K562 (cell line): ENCODE measurements around the gene TMEM14C. TPM values are rescaled to one million over a fixed set of nuclear protein-coding genes. Genes with fewer than 3 reads are reported as not detected.

Experiments
- CREB5 ChIP-seq: fragments of 250-450 bp; sonication (Bioruptor Pico); IDR thresholded peaks from 2 replicates; pipeline ENCODE4 v1.5.0; 2020; ENCODE audit warnings: mild to moderate bottlenecking
- ESRRA ChIP-seq: fragments of 450-650 bp; IDR thresholded peaks from 2 replicates; pipeline ENCODE4 v1.6.1; 2014; ENCODE audit warnings: low read depth, mild to moderate bottlenecking, moderate library complexity, borderline replicate concordance
- FIP1L1 ChIP-seq: fragments of 200-400 bp; formaldehyde crosslinking; IDR thresholded peaks from 2 replicates; pipeline ENCODE4 v1.6.1; 2018; ENCODE audit warnings: mild to moderate bottlenecking, low read depth, low read length; ENCODE audit not compliant: poor library complexity, severe bottlenecking
- FOXJ2 ChIP-seq: fragments of 200-800 bp; sonication (Bioruptor generic); IDR thresholded peaks from 2 replicates; pipeline ENCODE4 v1.6.1; 2016; ENCODE audit warnings: missing genetic modification characterization, missing compliant biosample characterization
- HDAC1 ChIP-seq, 2 experiments: fragments of 450-650 bp; IDR thresholded peaks; 2 replicates each; pipeline ENCODE4 v1.6.1; 2016 to 2017; ENCODE audit warnings: inconsistent platforms in 1 of 2, mild to moderate bottlenecking in 1 of 2, moderate library complexity in 1 of 2
- KDM5B ChIP-seq: fragments of 200-600 bp; sonication (generic); IDR thresholded peaks from 2 replicates; pipeline ENCODE4 v1.6.1; 2012; ENCODE audit warnings: low read depth, mild to moderate bottlenecking, moderate library complexity, low read length, control low read depth, inconsistent platforms; ENCODE audit not compliant: insufficient replicate concordance
- NFIX ChIP-seq: fragments of 250-450 bp; sonication (Bioruptor Pico); IDR thresholded peaks from 2 replicates; pipeline ENCODE4 v1.4.0; 2020; ENCODE audit warnings: low read depth, mild to moderate bottlenecking, moderate library complexity
- PHF8 ChIP-seq: fragments of 200-600 bp; sonication (generic); IDR thresholded peaks from 2 replicates; pipeline ENCODE4 v1.6.1; 2012; ENCODE audit warnings: mixed run types, mild to moderate bottlenecking, inconsistent platforms, low read length, moderate library complexity, borderline replicate concordance
- SLC30A9 ChIP-seq: fragments of 250-450 bp; sonication (Bioruptor Pico); IDR thresholded peaks from 2 replicates; pipeline ENCODE4 v1.8.0; 2022; ENCODE audit warnings: mild to moderate bottlenecking, moderate library complexity
- SMARCA4 ChIP-seq: fragments of 450-650 bp; IDR thresholded peaks from 2 replicates; pipeline ENCODE4 v1.6.1; 2016
- ZNF174 ChIP-seq: fragments of 250-450 bp; sonication (Bioruptor Pico); IDR thresholded peaks from 2 replicates; pipeline ENCODE4 v1.4.0; 2020; ENCODE audit warnings: mild to moderate bottlenecking
- ZNF583 ChIP-seq: fragments of 250-450 bp; sonication (Bioruptor Pico); IDR thresholded peaks from 2 replicates; pipeline ENCODE4 v1.4.0; 2020
- polyA plus RNA-seq, 8 experiments: library from polyadenylated mRNA; depleted of rRNA in 4 of 8; stranded (reverse) in 5 of 8; unstranded in 3 of 8; fragments of >200 nt; fragmentation: Nextera tagmentation in 2 of 8; fragmentation: Illumina TruSeq in 1 of 8; extraction: Ambion mirVana in 2 of 8; extraction: Trizol in 1 of 8; gene quantifications; 2 replicates each; pipeline versions ENCODE4 v1.2.1 to v1.2.3, GENCODE V29; 2011 to 2014; ENCODE audit warnings: inconsistent platforms in 1 of 8, missing spikeins in 1 of 8
- total RNA-seq, 7 experiments: library from RNA; depleted of rRNA in 6 of 7; stranded (reverse); fragments of >200 nt in 6 of 7; fragmentation: Illumina TruSeq in 2 of 7; extraction: Trizol in 2 of 7; gene quantifications; 2 replicates each; pipeline versions ENCODE4 v1.2.1 to v1.2.3, GENCODE V29; 2011 to 2021; ENCODE audit warnings: low replicate concordance in 1 of 7
- TF ChIP-seq, protein P1 (sequence below): IDR thresholded peaks from 2 replicates; pipeline ENCODE4 v1.6.1; 2012; ENCODE audit warnings: low read depth, low read length, improper control_type of control experiment, borderline replicate concordance
- TF ChIP-seq, protein P2 (sequence below): fragments of 250-450 bp; sonication (Bioruptor Pico); IDR thresholded peaks from 2 replicates; pipeline ENCODE4 v1.8.0; 2021; ENCODE audit warnings: mild to moderate bottlenecking, moderate library complexity
- TF ChIP-seq, protein P3 (sequence below): fragments of 250-450 bp; sonication (Bioruptor Pico); IDR thresholded peaks from 2 replicates; pipeline ENCODE4 v1.4.0; 2020; ENCODE audit warnings: mild to moderate bottlenecking, moderate library complexity, borderline replicate concordance
- TF ChIP-seq, protein P4 (sequence below): IDR thresholded peaks from 2 replicates; pipeline ENCODE4 v1.6.1; 2016; ENCODE audit warnings: missing genetic modification characterization, missing compliant biosample characterization
- TF ChIP-seq, protein P5 (sequence below): fragments of 250-450 bp; sonication (Bioruptor Pico); IDR thresholded peaks from 2 replicates; pipeline ENCODE4 v1.8.0; 2021; ENCODE audit warnings: borderline replicate concordance, mild to moderate bottlenecking, moderate library complexity; ENCODE audit not compliant: poor library complexity, severe bottlenecking

TMEM14C gene
- total and polyA plus RNA-seq, 9 of the 15 experiments (the other 6 are each of a cell fraction or from before 2014, with no cell fraction given): 151 to 496 (median 263) TPM

DNA sequence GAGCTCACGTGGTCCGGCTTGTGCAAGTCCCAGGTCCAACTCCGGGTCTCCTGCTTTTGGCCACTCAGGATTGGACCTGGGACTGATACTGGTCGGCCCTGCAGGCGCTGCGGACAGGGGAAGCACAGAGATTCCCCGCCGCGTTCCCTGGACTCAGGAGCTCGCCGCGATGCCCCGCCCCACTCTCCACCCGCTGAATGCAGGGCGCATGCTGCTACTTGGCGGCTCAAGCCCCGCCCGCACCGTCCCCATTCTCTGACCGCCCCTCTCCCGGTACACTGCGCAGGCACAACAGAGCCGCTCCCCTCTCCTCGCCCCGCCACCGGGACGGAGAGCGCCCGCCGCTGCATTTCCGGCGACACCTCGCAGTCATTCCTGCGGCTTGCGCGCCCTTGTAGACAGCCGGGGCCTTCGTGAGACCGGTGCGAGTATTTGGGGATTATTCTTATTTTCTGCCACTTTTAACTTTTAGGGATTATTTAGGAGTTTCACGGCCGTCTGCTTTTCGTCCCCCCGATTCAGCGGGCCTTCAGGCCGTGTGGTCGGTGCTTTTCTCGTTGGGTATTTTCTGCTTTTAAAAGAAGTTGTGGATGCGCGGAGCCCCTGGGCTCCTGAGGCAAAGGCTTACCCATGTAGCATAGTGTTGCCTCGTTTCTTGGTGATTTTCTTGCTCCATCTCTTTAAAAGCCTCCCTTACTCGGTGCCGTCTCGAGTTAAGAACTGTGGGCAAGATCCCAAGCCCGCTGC is at the start of gene TMEM14C (continued):
- TF ChIP-seq KDM5B: peak; percentile 89
- no peak for TF ChIP-seq ZNF174 (CRISPR knock-in tag)
- TF ChIP-seq, protein P1, sequence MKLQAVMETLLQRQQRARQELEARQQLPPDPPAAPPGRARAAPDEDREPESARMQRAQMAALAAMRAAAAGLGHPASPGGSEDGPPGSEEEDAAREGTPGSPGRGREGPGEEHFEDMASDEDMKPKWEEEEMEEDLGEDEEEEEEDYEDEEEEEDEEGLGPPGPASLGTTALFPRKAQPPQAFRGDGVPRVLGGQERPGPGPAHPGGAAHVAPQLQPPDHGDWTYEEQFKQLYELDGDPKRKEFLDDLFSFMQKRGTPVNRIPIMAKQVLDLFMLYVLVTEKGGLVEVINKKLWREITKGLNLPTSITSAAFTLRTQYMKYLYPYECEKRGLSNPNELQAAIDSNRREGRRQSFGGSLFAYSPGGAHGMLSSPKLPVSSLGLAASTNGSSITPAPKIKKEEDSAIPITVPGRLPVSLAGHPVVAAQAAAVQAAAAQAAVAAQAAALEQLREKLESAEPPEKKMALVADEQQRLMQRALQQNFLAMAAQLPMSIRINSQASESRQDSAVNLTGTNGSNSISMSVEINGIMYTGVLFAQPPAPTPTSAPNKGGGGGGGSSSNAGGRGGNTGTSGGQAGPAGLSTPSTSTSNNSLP: no peak
- TF ChIP-seq, protein P2, sequence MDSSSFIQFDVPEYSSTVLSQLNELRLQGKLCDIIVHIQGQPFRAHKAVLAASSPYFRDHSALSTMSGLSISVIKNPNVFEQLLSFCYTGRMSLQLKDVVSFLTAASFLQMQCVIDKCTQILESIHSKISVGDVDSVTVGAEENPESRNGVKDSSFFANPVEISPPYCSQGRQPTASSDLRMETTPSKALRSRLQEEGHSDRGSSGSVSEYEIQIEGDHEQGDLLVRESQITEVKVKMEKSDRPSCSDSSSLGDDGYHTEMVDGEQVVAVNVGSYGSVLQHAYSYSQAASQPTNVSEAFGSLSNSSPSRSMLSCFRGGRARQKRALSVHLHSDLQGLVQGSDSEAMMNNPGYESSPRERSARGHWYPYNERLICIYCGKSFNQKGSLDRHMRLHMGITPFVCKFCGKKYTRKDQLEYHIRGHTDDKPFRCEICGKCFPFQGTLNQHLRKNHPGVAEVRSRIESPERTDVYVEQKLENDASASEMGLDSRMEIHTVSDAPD (CRISPR knock-in tag): no peak
- TF ChIP-seq, protein P3, sequence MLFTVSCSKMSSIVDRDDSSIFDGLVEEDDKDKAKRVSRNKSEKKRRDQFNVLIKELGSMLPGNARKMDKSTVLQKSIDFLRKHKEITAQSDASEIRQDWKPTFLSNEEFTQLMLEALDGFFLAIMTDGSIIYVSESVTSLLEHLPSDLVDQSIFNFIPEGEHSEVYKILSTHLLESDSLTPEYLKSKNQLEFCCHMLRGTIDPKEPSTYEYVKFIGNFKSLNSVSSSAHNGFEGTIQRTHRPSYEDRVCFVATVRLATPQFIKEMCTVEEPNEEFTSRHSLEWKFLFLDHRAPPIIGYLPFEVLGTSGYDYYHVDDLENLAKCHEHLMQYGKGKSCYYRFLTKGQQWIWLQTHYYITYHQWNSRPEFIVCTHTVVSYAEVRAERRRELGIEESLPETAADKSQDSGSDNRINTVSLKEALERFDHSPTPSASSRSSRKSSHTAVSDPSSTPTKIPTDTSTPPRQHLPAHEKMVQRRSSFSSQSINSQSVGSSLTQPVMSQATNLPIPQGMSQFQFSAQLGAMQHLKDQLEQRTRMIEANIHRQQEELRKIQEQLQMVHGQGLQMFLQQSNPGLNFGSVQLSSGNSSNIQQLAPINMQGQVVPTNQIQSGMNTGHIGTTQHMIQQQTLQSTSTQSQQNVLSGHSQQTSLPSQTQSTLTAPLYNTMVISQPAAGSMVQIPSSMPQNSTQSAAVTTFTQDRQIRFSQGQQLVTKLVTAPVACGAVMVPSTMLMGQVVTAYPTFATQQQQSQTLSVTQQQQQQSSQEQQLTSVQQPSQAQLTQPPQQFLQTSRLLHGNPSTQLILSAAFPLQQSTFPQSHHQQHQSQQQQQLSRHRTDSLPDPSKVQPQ: no peak
- TF ChIP-seq, protein P4, sequence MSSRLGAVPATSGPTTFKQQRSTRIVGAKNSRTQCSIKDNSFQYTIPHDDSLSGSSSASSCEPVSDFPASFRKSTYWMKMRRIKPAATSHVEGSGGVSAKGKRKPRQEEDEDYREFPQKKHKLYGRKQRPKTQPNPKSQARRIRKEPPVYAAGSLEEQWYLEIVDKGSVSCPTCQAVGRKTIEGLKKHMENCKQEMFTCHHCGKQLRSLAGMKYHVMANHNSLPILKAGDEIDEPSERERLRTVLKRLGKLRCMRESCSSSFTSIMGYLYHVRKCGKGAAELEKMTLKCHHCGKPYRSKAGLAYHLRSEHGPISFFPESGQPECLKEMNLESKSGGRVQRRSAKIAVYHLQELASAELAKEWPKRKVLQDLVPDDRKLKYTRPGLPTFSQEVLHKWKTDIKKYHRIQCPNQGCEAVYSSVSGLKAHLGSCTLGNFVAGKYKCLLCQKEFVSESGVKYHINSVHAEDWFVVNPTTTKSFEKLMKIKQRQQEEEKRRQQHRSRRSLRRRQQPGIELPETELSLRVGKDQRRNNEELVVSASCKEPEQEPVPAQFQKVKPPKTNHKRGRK: no peak
- TF ChIP-seq FIP1L1: peak; percentile 61
- no peak for TF ChIP-seq CREB5
- TF ChIP-seq ESRRA: peak; percentile 68; the same call in 1 of the 2 replicates
- TF ChIP-seq SLC30A9: no peak
- peak; percentile 84 for TF ChIP-seq FOXJ2
- TF ChIP-seq HDAC1 (IDR thresholded peaks at IDR 0.05): 0 out of 4 replicates have a peak, but pooled peaks of 1 of the 2 experiments have one; percentile 57
- TF ChIP-seq SMARCA4: 0 out of 2 replicates have a peak, but pooled peaks have one; percentile 44
- no peak for TF ChIP-seq NFIX (CRISPR knock-in tag)
- peak; percentile 77; the same call in 1 of the 2 replicates for TF ChIP-seq PHF8
- TF ChIP-seq, protein P5, sequence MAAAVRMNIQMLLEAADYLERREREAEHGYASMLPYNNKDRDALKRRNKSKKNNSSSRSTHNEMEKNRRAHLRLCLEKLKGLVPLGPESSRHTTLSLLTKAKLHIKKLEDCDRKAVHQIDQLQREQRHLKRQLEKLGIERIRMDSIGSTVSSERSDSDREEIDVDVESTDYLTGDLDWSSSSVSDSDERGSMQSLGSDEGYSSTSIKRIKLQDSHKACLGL (CRISPR knock-in tag): peak; percentile 35
- TF ChIP-seq ZNF583: no peak
